ENCODE measurements around the gene COL5A3.

GRCh38 chr19:9931629-9932028 lies 78.7 kb downstream of the COL5A3 start:
- no peak for TF ChIP-seq CTCF (conservative IDR thresholded peaks at IDR 0.05)
- TF ChIP-seq ZFX (IDR thresholded peaks at IDR 0.05) = no peak

All from C4-2B (cell line).